Nucleus accumbens (tissue), 56 donors: ENCODE data around the gene SMARCAL1.
"Not testable (repeated sequence)": the region's sequence is repeated elsewhere in the genome, so short reads cannot be mapped to it uniquely, and the experiment has no call there.

ENCODE experiments used
- DNase-seq, 56 donors: peaks; one replicate each; lab custom pipeline; 2025; lab: John Stamatoyannopoulos, UW

The SMARCAL1 gene

GRCh38 chr2:216498070-216498378, 85.7 kb downstream of the SMARCAL1 start:
- DNase-seq, result no peak

DNA sequence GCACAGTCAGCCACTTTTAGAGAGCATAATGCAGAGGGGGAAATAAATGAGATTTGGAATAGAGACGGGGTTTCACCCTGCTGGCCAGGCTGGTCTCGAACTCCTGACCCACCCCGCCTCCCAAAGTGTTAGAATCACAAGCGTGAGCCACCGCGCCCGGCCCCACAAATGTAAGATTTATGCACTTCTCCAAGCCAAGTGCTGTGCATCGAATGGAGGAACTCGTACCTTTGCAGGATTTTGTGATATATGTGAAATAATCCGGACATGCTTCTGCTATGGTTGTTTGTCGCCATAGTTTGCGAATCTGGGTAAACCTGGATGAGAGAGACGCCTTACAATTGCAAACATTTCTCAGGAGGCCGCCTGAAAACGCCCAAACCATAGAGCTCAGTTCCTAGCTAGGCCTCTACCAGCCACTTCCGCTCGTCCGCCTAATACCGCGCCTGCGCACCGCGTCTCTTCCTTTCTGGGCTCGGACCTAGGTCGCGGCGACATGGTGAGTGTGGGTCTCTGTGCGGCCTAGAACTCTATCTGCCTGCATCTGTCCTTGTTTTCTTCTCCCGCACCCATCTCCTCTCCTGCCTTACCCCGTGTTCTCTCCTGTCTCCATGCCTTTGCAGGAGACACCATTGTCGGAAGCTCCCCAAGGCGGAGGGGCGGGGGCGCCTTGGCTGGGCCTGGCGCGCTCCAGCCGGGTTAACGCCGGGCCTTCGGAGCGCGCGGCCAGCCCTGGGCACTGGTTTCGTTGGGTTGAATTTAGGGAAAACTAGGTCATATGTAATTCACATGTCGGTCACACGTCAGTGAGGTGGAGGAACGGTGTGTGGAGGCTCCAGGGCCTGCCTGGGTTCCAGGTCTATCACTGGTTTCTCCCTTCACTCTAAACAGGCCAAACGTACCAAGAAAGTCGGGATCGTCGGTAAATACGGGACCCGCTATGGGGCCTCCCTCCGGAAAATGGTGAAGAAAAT, 86.4 kb downstream of the SMARCAL1 start, which contains the start of gene RPL37A:
RPL37A (plus strand) TSS at position 466 of the 974 bp plus-strand sequence; CDS start at position 497, 31 bp downstream.
- peak; percentile 51 to 95 (median 87) for DNase-seq

DNA sequence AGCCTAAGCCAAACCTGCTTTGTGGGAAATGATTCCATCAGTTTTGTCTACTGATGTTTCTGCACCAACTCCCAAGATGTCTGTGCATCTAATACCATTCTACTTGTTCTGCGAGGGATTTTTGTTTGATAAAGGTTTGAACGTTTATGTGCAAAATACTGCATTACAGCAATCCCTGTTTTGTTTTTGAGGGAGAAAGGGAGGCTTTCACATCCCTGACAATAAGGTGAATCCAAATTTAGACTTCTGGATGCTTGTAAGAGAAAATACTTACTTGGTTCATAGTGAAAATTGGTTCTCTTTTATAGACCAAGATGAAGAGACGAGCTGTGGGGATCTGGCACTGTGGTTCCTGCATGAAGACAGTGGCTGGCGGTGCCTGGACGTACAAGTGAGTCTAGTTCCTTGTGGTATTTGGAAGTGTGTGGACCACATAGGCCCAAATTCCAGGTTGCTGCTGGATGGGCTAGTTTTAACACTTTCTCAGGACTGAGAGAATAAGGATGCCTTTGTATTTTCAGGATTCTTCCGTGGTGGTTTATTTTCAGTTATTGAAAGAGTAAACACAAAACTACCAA, 87.4 kb downstream of the SMARCAL1 start:
- DNase-seq, result no peak

- DNase-seq, result no peak
Observed at GRCh38 chr2:216500572-216500971, 88.3 kb downstream of the SMARCAL1 start.

DNA sequence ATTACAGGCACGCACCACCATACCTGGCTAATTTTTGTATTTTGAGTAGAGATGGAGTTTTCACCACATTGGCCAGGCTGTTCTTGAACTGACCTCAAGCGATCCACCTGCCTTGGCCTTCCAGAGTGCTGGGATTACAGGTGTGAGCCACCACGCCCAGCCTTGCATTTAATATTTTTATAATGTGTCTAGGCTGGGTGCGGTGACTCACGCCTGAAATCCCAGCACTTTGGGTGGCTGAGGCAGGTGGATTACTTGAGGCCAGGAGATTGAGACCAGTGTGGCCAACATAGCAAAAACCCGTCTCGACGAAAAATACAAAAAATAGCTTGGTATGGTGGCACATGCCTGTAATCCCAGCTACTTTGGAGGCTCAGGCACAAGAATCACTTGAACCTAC, 89.6 kb downstream of the SMARCAL1 start:
- no peak for DNase-seq

GRCh38 chr2:216502381-216503158, 90.3 kb downstream of the SMARCAL1 start:
- DNase-seq, result no peak

GRCh38 chr2:216503159-216503629, 90.9 kb downstream of the SMARCAL1 start:
- DNase-seq, result no peak

DNA sequence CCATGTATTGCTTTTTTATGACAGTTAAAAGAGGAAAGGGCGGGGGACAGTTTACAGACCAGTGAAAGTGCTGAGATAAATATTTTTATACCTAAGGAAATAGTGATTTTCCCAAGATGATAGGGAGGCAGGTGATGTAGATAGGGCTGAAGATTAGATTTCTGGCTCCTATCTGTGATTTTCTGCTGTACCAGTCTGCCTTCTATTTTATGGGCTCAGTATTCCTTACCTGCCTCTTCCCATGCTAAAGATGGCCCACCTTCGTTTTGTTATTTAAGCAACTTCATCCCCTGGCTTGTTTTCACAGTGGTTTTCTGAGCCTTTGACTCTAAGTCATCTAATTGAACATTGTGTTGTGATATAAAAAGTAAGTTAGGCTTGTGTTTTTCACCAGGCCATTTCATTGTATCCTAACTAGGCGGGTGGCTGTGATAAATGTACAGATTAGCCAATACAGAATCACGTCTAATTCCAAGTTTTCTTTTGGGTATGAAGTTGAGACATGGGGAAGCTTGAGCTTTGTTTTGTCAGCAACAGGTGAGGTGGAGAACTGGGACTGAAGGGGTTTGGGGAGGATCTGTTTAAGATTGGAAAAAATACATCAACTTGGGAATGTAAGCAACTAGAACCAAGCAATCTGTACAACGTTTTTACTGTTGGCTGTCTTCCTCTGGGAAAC, 91.6 kb downstream of the SMARCAL1 start:
- no peak for DNase-seq

DNA sequence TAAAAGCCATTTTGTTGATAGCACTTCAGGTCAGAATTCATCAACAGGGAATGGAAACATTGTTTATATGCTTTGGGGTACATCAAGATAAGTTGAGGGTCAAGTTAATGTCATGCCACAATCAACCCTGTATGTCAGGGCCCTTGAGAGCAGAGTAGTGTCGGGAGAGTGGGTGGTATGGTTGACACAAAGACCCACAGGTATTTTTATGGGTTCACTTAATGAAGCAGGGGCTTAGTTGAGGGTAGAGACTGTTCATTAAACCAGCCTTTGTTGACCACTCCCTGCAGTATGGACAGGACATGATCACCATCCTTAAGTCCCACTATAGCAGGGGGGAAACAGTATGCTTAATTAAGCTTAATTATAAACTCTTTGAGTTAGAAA, 92.1 kb downstream of the SMARCAL1 start:
- no peak for DNase-seq

GRCh38 chr2:216505133-216506106, 93.1 kb downstream of the SMARCAL1 start:
- no peak for DNase-seq

DNA sequence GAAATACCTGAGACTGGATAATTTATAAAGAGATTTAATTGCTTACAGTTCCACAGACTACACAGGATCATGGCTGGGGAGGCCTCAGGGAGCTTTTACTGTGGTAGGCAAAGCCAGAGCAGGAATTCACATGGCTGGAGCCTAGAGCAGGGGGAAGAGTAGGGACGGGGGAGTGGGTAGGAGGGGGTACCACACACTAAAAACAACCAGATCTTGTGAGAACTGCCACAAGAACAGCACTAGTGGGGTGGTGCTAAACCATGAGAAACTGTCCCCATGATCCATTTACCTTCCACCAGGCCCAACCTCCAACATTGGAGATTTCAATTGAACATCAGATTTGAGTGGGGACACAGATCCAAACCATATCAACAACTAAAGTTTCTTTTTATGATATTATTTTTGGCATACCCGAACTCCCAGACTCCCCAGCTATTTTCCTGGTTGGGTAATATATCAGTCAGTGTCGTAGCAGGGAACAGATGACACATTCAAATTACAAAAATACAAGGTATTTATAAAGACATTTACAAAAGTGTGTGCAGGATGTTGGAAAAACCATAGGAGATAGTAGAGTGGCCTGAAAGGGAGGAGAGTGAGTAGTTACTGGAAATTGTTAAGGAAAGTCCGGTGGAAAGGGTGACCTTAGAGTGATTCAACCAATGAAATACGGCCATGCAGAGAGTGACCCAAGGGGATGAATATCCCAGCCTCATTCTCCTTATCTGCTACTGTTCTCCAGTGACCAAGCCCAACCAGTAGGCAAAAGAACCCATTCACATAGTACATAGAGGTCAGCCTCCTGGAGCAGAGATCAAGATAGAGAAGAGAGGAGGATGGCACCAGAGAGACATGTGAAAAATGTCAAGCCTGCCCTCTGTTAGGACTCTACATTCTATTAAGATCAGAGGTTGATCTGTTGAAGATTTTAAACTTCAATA, 95.2 kb downstream of the SMARCAL1 start:
- DNase-seq, result no peak

DNA sequence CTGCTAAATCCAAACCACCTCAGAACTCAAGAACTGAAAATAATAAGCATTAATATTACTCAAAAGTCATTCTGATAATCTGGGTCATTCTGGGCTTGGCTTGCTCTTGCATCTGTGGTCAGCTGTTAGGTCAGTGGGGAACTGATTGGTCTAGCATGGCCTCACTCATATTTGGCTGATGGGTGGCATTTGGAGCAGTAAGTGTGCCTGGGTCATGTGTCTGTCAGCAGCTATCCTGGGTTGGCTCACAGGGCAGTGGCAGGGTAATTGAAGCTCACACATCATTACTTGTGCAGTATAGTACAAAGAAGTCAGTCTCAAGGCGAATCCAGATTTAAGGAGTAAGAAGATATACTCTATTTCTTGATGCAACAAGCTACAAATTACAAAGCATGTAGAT, 95.9 kb downstream of the SMARCAL1 start:
- DNase-seq, result no peak

DNA sequence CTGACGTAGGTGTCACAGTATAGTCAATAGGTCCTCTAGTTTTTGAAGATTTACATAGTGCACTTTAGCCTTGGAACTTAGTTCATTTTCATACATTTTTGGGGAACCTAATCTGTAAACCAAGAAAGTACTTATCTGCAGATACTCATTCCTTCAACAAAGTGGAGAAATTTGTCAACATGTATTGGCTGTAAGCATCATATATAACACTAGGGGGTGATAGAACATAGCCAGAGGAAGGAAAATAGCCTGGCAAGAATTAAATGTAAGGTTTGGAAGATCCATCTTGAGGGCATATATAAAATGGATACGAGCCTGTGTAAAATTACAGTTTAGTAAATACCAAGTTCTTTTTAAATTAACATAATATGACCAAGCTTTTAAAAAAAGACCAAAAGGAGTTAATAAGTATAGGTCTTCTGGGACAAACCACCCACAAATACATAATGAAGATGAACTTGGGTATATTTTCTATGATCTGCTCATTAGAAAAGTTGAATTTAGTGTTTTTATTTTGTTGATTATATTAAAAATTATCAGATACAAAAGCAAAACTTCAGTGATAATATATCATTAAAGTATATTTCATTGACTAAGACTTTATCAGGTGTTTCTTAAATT, 104.6 kb downstream of the SMARCAL1 start:
- DNase-seq, result no peak

DNA sequence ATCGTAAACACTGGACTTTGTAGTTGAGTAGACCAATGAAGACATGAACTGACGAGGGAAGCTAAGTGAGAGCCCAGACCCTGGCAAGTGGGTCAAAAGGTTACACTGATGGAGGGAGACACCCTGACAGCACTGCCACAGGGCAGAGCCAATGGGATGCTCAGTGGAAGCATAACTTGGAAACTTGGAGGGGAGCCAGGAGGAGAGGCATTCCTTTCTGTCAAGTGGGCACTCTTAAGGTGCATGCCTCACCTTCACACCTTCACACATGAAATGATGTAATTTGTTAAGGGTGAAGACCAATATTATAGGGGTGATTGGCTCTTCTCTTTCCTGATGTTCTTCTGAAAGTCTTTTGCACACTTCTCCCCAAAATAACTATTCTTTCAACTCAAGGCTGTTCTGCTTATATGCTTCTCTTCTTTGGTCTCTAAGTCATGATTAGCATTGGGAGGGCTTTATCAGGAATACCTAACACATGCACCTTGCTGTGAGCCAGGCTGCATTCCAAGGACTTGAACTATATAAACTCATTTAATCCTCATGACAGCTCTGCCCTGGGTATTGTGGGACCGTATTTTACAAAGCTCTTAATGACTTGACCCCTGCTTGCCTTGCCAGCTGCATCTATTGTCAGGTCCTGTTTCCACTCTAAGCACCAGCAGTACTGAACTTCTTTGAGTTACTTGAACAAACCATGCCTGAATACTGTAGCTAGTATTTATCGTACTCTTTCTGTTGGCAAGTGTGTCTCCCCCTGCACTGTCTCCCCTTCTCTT, 105.4 kb downstream of the SMARCAL1 start:
- no peak for DNase-seq

GRCh38 chr2:216518566-216519119, 106.4 kb downstream of the SMARCAL1 start:
- not testable (repeated sequence) for DNase-seq

- DNase-seq, result peak in 34 of 56 donors; percentile 1 to 79 (median 24)
Observed at GRCh38 chr2:216519154-216519762, 107.0 kb downstream of the SMARCAL1 start.
